Fibroblast of upper back skin (primary cell): ENCODE measurements around the gene RNGTT.
"Not testable (repeated sequence)": the region's sequence is repeated elsewhere in the genome, so short reads cannot be mapped to it uniquely, and the experiment has no call there.

Experiments used
- DNase-seq: peaks from one replicate; pipeline ENCODE4 v3.0.0-alpha.2; 2013

The RNGTT gene

DNA sequence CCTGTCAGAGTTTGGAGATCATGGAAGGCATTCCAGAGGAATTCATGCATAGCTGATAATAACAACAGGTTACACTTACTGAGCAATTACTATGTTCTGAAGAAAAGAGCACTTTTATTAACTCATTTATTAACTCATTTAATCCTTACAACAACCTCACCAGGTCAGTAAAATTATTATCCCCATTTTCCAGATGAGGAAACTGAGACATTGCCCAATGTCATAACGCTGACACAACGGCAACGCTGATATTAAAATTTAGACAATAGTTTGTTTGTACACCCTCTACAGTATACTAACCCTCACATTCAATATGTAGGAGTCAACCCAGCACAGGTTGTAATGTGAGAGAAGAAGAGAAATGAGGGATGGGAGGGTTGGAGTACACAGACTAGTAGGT lies 105.0 kb downstream of the RNGTT start:
- DNase-seq, result no peak

DNA sequence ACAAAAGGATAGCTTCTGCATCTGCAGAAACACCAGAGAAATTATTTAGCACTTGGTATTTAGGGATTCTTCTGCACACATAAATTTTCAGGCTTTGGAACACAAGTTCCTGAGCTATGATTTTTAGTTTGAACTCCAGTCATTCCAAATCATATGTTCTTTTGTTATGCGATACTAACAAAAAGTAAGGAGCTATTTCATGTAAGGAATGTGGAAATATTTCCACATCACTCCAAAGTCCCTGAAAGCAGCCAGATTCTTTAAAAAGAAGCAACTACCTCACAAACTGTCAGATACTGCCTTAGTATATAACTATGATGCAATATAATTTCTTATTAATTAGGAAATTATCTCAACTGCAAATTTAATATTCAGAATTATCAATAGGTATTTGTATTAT lies 106.9 kb downstream of the RNGTT start:
- DNase-seq, result peak; percentile 41

DNA sequence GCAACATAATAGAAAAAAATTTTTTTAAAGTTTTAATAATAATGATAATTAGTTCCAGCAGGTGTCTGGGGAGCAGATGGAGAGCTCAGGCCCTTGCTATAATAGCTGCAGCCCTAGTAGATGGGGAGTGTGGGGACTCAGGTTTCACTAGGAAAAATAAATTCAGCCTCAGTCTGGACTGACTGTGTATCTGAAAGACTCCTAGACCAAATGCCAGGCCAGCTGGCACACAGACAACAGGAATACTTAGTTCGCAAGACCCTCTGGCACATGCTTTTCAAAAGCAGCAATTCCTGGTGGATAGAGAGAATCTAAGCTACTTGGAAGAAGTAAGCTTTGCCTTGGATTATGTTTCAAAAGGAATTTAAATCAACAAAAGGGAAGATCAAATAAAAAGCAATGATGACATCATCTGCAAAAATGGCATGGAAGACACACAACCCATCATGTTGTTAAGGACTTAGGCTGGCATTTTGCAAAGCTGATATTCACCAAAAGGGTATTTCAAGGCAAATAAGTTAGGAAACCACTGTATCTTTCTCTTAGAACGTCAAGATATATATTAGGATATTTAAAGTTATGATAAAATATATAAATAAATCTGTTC lies 107.8 kb downstream of the RNGTT start:
- DNase-seq, result no peak

DNA sequence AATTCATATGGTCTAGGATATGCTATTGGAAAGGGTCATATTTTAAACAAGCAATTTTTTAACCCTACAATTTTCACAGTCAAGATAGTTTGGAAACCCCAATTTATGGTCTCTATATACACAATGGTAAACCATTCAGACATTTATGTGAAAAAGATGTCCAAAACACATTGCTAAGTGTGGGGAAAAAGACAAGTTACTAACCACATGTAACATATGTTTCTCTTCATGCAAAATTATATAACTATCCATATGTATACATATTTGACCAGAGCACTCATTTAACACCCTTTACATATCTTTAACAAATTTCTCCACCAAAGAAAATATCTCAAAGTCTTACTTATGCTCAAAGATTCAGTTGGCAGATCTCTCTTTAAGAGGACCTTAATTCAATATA lies 110.6 kb downstream of the RNGTT start:
- no peak for DNase-seq

DNA sequence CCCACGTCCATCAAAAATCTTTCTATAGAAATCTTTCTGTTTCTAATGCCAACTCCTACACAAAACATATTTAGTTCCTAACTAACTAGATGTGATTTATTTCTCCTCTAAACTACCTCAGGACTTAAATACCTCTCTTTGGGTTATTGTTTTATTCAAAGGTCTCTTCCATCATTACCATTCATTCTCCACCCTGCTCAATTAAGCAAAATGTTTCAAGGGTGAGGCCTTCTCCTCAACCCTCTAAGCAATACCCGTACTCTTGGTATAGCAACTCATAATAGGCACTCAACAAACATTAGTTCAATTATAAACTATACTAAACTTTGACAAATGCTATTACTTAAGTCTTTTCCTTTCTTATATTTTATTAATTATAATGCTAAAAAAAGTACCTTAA lies 111.4 kb downstream of the RNGTT start:
- no peak for DNase-seq

DNA sequence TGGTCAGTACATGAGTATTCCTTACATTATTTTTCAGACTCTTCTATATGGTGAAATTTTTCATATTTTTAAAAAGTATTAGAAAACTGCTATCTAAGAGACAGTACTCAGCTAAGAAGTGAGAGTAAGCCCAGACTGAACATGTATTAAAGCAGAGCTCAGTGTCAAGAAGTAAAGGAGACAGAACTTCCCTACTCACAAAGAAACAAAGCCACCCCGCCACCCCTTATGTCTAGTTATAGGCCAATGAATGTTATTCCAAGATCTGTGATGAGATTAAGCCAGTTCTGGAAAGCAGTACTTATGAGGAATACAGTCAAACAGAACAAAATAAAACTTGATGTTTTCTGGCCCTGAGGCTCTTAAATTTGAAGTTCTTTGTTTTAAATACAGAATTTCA lies 114.5 kb downstream of the RNGTT start:
- DNase-seq, result no peak

DNA sequence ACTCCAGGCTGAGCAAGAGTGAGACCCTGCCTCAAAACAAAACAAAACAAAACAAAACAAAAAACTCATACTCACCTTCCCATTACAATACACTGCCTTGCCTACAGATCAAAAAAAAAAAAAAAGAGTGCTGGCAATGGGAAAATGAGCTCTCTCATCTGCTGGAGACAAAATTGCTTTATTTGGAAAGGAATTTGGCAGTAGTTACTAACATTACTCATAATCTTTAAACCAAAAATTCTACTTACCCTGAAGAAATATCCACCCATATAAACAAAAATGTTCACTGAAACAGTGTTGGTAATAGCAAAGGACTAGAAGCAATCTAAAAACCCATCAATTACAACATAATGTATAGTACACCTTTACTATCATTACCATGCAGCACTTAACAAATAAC lies 120.4 kb downstream of the RNGTT start:
- peak; percentile 84 for DNase-seq

DNA sequence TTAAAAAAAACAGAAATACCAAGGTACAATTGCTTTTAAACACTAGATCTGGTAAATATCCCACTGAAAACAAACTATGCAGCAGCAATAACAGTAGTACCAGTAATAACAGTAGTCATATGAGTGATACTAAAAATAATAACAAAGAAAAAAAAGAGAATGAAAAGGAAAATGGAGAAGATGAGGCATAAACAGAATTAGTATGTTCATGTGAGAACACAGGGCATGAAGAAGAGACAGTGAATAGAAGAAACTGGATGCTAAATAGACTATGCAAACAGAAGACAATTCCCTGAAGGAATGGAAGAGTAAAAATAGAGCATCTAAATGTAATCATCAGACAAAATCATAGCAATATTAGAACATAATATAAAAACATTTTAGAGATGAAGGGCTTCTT lies 121.1 kb downstream of the RNGTT start:
- DNase-seq, result no peak

DNA sequence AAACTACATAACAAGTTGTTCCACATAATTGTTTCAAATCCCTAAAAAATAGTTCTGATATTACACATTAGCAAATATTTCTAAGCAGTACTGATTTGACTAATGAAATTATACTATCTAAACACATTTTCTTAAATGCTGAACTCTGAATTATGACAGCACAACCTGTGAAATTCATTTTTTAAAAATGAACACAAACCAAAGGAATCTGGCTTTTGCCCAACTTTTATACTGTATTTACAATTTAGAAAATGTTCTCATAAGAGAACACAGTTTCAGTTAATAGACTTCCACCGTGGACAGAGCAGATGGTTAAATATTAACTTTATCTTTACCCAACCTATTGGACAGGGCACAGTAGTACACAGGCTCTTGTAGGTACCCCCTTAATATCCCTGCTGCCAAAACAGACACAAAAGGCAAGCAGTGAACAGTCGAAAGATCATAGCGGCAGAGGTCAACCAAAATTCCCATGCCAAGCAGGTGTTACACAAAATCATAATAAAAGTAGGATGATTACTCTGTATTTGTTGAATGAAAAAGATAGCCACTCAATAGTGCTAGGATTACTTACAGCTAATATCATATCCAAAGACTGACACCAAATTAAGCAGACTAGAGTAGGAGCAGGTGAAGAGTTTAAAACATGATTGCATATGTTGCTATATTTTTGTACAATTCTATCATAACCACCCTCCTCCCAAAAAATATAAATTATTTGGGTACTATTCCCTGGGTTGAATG lies 122.5 kb downstream of the RNGTT start:
- peak; percentile 27 for DNase-seq

DNA sequence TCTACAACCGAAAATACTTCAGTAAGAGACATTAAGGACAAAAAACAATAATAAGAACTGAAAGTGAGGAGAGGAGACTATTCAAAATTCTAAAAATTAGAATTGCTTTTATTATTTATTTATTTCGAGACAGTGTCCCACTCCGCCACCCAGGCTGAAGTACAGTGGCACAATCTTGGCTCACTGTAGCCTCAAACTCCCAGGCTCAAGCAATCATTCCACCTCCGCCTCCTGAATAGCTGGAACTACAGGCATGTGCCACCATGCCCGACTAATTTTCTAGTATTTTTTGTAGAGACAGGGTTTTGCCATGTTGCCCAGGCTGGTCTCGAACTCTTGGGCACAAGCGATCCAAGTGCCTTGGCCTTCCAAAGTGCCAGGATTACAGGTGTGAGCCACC lies 123.1 kb downstream of the RNGTT start:
- no peak for DNase-seq

DNA sequence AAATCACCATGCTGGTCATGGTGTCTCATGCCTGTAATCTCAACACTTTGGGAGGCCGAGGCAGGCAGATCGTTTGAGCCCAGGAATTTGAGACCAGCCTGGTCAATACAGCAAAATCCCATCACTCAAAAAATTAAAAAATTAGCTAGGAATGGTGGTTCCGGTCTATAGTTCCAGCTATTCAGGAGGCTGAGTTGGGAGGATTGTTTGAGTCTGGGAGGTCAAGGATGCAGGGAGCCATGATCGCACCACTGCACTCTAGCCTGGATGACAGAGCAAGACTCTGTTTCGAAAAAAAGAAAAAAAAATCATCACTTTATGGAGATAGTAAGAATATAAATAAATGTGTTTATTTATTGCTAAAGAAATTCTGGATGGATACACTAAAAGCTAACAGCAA lies 124.1 kb downstream of the RNGTT start:
- no peak for DNase-seq

DNA sequence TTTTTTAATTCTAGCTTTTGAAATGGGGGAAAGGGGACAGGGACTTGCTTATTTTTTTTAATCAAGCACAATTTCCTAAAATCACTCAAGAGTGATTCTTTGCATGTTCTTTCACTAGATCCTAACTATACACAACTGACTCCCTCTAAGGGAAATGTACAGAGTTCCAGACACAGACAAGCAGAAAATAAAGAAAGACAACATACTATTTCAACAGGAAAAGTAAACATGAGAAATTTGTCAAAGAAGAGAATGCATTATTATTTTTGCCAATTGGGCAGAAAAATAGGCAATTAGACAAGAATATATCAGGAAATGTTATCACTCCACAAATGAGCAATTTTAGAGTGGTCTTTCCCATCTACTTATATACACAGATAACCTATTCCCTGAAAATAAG lies 128.2 kb downstream of the RNGTT start:
- DNase-seq, result no peak

DNA sequence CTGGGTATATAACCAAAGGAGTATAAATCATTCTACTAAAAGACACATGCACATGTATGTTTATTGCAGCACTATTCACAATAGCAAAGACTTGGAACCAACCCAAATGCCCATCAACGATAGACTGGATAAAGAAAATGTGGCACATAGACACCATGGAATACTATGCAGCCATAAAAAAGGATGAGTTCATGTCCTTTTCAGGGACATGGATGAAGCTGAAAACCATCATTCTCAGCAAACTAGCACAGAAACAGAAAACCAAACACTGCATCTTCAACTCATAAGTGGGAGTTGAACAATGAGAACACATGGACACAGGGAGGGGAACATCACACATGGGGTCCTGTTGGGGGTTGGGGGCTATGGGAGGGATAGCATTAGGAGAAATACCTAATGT lies 130.3 kb downstream of the RNGTT start:
- DNase-seq, result not testable (repeated sequence)

DNA sequence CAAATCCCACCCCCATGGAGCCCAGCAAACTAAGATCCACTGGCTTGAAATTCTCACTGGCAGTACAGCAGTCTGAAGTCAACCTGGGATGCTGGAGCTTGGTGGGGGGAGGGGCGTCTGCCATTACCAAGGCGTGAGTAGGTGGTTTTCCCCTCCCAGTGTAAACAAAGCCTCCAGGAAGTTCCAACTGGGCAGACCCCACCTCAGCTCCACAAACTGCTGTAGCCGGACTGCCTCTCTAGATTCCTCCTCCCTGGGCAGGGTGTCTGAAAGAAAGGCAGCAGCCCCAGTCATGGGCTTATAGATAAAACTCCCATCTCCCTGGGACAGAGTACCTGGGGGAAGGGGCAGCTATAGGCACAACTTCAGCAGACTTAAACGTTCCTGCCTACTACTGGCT lies 135.8 kb downstream of the RNGTT start:
- not testable (repeated sequence) for DNase-seq

DNA sequence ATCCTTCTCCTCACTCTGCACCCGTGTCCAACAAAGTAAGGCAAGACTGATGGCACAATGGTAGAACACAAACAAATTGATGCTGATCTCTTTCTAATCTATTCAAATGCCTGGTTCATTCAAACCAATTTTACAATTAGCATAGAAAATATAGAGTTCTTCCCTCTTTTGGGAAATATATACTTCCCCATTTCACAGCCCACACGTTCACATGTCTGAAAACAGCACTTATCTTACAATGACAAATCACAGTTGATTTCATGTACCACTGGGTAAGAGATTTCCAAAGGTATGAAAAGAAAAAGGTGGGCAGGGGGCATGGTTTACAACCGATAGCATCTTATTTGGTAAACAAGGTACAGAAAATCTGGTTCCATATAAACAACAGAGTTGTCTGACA lies 137.6 kb downstream of the RNGTT start:
- no peak for DNase-seq

DNA sequence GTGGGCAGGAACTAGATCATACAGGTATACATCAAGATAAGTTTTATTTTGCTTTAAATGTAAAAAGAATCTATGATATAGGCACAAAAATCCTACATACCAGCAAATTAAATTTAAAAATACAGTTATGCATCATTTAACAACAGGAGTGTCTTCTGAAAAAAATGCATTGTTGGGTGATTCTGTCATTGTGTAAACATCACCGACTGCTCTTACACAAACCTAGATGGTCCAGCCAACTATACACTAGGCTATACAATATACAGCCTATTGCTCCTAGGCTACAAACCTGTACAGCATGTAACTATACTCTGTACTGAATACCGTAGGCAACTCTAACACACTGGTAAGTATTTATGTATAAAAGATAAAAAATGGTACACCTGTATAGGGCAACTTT lies 139.4 kb downstream of the RNGTT start:
- peak; percentile 54 for DNase-seq

DNA sequence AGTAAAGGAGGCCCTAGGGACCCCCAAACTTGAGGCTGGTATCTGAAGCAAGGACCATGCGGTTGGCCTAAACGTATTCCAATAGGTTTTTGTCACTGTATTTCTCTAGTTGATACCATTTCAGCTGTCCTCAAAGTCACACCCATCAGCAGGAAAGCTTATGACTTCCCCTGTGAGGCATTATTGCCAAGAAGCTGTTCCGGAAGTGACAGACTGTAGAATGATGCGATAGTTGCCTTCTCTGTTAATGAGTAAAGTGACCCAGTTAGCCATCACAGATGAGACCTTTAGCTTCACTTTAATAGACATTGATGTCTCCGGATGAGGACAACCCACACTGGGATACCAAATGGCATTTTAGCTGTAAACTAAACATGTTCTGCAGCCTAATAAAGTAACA lies 147.9 kb downstream of the RNGTT start:
- DNase-seq, result no peak

DNA sequence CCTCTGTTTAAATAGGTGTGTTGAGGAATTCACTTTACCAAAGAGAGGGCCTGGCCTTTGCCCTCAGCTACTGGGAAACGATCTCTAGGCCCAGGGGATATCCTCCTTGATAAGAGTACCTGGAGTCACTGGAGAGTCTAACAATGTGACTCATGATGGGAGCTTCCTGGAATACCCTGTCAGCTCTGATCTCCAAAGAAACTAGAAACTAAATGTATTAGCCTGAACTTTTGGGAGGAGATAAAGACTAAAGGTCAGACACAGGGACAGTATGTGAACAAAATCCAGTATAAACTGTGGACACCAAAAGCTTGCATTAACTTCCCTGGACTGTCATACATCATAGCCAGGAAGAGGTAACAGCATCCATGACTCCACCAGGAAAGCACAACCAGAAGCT lies 148.5 kb downstream of the RNGTT start:
- DNase-seq, result no peak

DNA sequence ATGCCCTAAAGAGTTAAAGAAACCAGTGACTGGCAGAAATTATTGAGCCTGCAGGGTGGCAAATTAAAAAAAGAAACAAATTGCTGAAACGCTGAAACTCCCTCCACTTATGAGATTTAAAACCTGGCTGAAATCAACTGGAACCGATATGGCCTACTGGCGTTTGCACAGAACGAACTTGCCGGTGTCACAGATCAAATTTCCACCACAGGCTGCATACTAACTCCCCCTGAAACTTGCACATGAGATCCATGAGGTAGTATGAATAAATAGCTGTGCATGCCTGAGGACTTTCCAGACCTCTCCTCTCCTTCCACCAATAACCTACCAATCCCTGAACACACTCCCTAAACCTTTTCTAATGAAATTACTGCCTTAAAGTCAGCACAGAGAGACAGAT lies 150.4 kb downstream of the RNGTT start:
- no peak for DNase-seq

DNA sequence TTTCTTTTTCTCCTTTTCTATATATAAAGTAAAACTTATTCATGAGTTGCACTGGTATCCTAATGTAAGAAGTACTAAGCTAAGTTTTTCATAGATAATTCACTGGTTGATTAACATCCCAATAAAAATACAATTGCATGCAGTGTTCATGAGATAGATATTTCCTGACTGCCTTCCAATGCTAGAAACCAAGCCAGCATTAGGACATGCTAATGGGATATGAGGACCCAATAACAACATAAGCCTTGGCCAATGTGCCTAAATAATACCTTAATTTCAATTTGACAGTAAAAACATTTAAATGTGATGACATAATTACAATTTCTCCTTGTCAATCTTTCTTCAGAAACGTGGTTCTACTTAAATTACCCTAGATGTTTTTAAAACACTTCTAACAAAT lies 152.7 kb downstream of the RNGTT start:
- no peak for DNase-seq

DNA sequence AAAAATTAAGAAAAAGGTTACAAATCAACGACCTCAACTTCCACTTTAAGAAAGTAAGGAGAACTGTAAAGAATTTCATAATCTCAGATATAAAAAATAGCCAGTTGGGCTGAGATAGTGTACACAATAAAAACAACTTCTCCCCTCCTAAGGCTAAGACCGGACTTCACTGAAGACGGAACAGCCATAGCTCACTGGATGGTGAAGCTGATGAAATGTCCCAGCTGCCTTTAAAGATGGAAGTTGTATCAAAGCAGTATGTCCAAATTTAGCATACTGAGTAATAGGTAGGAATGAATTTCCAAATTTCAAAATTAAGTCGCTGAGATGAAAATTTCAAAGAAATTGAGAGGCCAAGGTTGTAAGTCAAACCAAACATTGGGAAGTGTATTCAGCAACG lies 153.3 kb downstream of the RNGTT start:
- no peak for DNase-seq

DNA sequence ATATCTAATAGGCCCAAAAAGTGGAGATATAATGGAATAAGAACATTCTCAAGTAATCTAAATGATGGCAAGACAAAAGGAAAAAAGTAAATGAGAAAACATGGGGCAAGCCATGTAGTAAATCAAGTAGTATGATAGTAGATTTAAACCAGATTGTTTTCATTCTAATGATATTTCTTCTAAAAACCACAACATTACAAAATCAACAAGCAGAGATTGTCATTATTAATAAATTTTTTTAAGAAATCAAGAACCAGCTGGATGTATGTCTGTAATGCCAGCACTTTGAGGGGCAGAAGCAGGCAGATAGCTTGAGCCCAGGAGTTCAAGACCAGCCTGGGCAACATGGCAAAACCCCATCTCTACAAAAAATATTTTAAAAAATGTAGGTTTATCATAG lies 155.0 kb downstream of the RNGTT start:
- DNase-seq, result peak; percentile 3

DNA sequence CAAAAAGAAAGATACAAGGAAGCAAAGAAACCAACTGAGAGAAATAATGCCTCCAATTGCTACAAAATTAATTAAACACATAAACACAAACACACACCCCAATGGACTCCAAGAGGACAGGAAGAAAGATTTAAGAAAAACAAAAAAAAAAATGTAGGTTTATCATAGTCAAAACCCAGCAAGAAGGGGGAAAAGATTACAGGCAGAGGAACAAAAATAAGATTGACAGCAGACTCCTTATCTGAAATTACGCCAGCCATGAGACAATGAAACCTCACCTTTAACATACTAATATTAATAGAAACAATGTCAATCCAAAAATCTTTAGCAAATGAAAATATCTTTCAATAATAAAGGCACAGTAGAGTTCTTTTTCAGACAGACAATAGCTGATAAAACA lies 155.8 kb downstream of the RNGTT start:
- DNase-seq, result no peak

DNA sequence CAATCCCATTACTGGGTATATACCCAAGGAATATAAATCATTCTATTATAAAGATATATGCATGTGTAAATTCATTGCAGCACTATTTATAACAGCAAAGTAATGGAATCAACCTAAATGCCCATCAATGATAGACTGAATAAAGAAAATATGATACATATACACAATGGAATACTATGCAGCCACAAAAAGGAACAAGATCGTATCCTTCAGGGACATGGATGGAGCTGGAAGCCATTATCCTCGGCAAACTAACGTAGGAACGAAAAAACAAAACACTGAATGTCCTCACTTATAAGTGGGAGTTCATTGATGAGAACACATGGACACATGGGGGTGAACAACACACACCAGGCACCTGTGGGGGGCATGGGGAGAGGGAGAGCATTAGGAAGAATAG lies 156.7 kb downstream of the RNGTT start:
- no peak for DNase-seq

DNA sequence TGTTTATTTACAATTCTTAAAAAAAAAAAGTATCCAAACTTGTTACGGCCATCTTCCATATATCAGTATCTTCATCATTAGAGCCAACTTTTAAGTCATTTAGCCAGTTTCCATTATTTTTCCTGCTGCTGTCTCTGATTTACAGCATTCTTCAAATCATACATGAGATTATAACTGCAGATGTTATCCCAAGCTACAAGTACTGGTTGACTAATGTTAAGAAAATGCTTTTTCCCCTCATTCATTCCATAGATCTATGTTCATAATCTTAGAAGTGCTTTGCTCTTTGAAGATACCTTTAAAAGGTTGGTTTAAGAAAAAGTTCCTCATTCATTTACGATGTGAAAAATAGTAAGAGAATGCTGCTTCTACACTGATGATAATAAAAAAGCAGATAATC lies 158.7 kb downstream of the RNGTT start:
- peak; percentile 64 for DNase-seq
